Trophoblast cell (in vitro differentiated cells and primary cell): ENCODE measurements around the gene GNB2.

Source experiments
- DNase-seq, 2 donors: peaks; one replicate each; pipeline ENCODE4 v3.0.0-alpha.2; 2016
- H2AFZ ChIP-seq: 2 replicates; pipeline ENCODE4 v1.6.1; 2013; ENCODE audit warnings: low read length, moderate library complexity, mild to moderate bottlenecking; ENCODE audit not compliant: insufficient read depth, poor library complexity
- H2AK5ac ChIP-seq: 2 replicates; pipeline ENCODE4 v1.6.1; 2013; ENCODE audit warnings: mild to moderate bottlenecking, low read length
- H2BK120ac ChIP-seq: 2 replicates; pipeline ENCODE4 v1.6.1; 2013; ENCODE audit warnings: low read length, mild to moderate bottlenecking, moderate library complexity; ENCODE audit not compliant: insufficient read depth, poor library complexity
- H2BK12ac ChIP-seq: 2 replicates; pipeline ENCODE4 v1.6.1; 2013; ENCODE audit warnings: mild to moderate bottlenecking, low read length, moderate library complexity
- H2BK5ac ChIP-seq: 2 replicates; pipeline ENCODE4 v1.6.1; 2013; ENCODE audit warnings: low read length, low read depth, moderate library complexity, mild to moderate bottlenecking; ENCODE audit not compliant: poor library complexity
- H3K14ac ChIP-seq: 2 replicates; pipeline ENCODE4 v1.6.1; 2013; ENCODE audit warnings: mild to moderate bottlenecking, low read length
- H3K18ac ChIP-seq: 2 replicates; pipeline ENCODE4 v1.6.1; 2013; ENCODE audit warnings: mild to moderate bottlenecking, low read length
- H3K23ac ChIP-seq: 2 replicates; pipeline ENCODE4 v1.6.1; 2013; ENCODE audit warnings: low read length
- H3K27ac ChIP-seq: 2 replicates; pipeline ENCODE4 v1.5.1; 2013; ENCODE audit warnings: low read depth, mild to moderate bottlenecking, inconsistent platforms, low read length, moderate library complexity
- H3K27me3 ChIP-seq: 2 replicates; pipeline ENCODE4 v1.6.1; 2013; ENCODE audit warnings: inconsistent platforms, mild to moderate bottlenecking, low read length, moderate library complexity; ENCODE audit not compliant: insufficient read depth
- H3K36me3 ChIP-seq, 2 experiments: 1 replicate in 1 of 2; 2 replicates in 1 of 2; pipeline ENCODE4 v1.6.1; 2013; ENCODE audit warnings: low read length in 2 of 2, mild to moderate bottlenecking in 2 of 2, moderate library complexity in 1 of 2; ENCODE audit not compliant: insufficient read depth in 2 of 2, control insufficient read depth in 1 of 2
- H3K4ac ChIP-seq: 2 replicates; pipeline ENCODE4 v1.6.1; 2013; ENCODE audit warnings: low read depth, mild to moderate bottlenecking, low read length, moderate library complexity
- H3K4me1 ChIP-seq, 2 experiments: 1 replicate in 1 of 2; 2 replicates in 1 of 2; pipeline ENCODE4 v1.6.1; 2013; ENCODE audit warnings: low read length in 2 of 2, mild to moderate bottlenecking in 2 of 2, moderate library complexity in 1 of 2; ENCODE audit not compliant: insufficient read depth in 2 of 2, control insufficient read depth in 1 of 2
- H3K4me2 ChIP-seq: 2 replicates; pipeline ENCODE4 v1.6.1; 2013; ENCODE audit warnings: inconsistent platforms, mild to moderate bottlenecking, low read length, moderate library complexity
- H3K4me3 ChIP-seq: 2 replicates; pipeline ENCODE4 v1.5.1; 2013; ENCODE audit warnings: mild to moderate bottlenecking, low read depth, low read length, inconsistent platforms
- H3K79me1 ChIP-seq: one replicate; pipeline ENCODE4 v1.6.1; 2013; ENCODE audit warnings: low read length
- H3K79me2 ChIP-seq: 2 replicates; pipeline ENCODE4 v1.6.1; 2013; ENCODE audit warnings: low read length, mild to moderate bottlenecking; ENCODE audit not compliant: control insufficient read depth, insufficient read depth, poor library complexity
- H3K9ac ChIP-seq: 2 replicates; pipeline ENCODE4 v1.6.1; 2013; ENCODE audit warnings: mild to moderate bottlenecking, low read length
- H3K9me3 ChIP-seq: 2 replicates; pipeline ENCODE4 v1.6.1; 2013; ENCODE audit warnings: low read depth, mild to moderate bottlenecking, control low read depth, inconsistent platforms, low read length; ENCODE audit not compliant: insufficient read depth
- H4K12ac ChIP-seq: 2 replicates; pipeline ENCODE4 v1.6.1; 2013; ENCODE audit warnings: low read depth, mild to moderate bottlenecking, low read length, moderate library complexity
- H4K8ac ChIP-seq: 2 replicates; pipeline ENCODE4 v1.6.1; 2013; ENCODE audit warnings: low read depth, mild to moderate bottlenecking, low read length, moderate library complexity
- H4K91ac ChIP-seq: one replicate; pipeline ENCODE4 v1.6.1; 2013; ENCODE audit warnings: low read depth, mild to moderate bottlenecking, low read length, moderate library complexity
- WGBS: extraction: QIAGEN DNeasy Blood & Tissue Kit; methylation state at CpG from one replicate; pipeline ENCODE4 v1.1.7; 2013; ENCODE audit warnings: missing lambda C conversion rate; ENCODE audit not compliant: insufficient read length, insufficient coverage; ENCODE audit errors: extremely low coverage; 5-methylcytosine and 5-hydroxymethylcytosine counted together

GNB2 gene

DNA sequence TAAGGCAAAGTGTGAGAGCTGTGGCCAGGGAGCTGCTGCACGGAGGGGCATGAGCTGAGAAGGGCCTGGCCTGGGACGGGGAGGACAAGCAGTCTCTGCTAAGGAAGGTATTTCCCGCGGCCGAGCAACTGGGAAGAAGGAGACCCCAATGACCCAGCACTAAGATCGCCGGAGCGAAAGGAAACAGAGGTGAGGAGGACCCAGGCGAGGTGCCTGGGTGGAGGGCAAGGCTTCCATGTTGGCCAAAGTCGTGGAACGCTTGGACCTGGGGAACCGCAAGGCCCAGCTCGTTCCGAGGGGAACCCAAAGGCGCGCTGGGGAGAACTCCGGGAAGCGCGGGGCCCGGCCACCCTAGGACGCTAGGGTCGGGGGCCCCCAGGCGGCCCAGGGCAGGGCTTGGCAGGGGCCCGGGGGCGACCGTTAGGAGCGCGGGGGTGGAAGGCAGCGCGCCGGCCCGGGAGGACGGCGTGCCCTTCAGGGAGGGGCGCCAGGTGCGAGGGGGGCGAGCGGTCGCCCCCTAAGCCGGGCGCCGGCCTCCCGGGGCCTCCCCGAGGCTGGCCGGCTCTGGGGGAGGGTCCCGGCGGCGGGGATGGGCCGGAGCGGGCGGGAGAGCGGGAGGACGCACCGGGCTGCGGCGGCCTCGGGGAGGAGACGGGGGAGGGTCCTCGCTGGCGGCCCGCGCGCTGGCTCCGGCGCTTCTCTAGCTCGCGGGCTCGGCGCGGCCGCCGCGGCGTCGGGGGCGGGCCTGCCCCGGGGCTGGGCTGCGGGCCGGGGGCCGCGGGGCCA lies 20.0 kb downstream of the GNB2 start:
- WGBS, result no CpG with 5 or more reads among the region's 81 CpGs
- H2BK5ac ChIP-seq, result peak overlapping the region; percentile 55
- peak overlapping the region; percentile 88 for H3K4me2 ChIP-seq
- no peak overlapping the region for H2BK12ac ChIP-seq
- peaks cover 10% of the 10 kb centered on the region for H3K79me1 ChIP-seq
- H3K14ac ChIP-seq, result peak overlapping the region; percentile 66
- peaks cover 23% of the 10 kb centered on the region for H3K79me2 ChIP-seq
- H3K9ac ChIP-seq, result peak overlapping the region; percentile 75
- peak overlapping the region; percentile 83 for H3K4me3 ChIP-seq
- peak overlapping the region; percentile 52 for H4K12ac ChIP-seq
- no peak for DNase-seq
- H3K23ac ChIP-seq, result peak overlapping the region; percentile 1
- peak overlapping the region; percentile 50 for H2AFZ ChIP-seq
- H3K4me1 ChIP-seq, result peaks cover 12 to 14% of the 10 kb centered on the region in 2 experiments
- no peaks in the 10 kb centered on the region for H3K27me3 ChIP-seq
- H3K27ac ChIP-seq, result peak overlapping the region; percentile 29
- H3K18ac ChIP-seq, result peak overlapping the region; percentile 87
- no peaks in the 10 kb centered on the region for H3K9me3 ChIP-seq
- peak overlapping the region; percentile 95 for H3K4ac ChIP-seq
- H4K8ac ChIP-seq, result peak overlapping the region; percentile 86
- peak overlapping the region; percentile 52 for H2AK5ac ChIP-seq
- peaks cover 6 to 9% of the 10 kb centered on the region in 2 experiments for H3K36me3 ChIP-seq
- H2BK120ac ChIP-seq, result peak overlapping the region; percentile 76
- H4K91ac ChIP-seq, result peak overlapping the region; percentile 88

DNA sequence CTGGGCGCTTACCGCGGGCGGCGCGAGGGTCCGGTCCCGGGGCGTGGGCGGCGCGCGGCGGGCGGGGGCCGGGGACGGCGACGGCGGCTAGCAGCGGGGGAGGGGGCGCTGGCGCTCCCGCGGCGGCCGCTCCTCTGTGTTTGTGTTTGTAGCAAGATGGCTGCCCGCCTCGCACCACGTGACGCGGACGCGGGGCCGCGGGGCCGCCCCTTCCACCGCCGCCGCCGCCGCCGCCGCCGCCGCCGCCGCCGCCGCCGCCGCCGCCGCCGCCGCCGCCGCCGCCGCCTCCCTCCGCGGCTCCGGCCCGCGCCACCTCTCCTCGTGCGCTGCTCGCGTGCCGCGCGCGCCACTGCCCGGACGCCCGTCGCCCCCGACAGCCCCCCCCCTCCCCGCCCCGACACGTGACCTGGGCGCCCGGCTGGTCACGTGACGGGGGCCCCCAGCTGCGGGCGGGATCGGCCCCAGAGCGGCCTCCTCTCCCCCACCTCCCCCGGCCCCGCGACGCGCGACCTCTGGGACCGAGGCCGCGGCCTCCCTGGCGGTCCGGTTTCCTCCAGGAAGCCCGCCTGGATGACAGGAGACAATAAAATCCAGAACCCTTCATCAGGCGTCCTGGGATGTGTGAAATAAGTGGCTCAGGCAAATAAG lies 20.7 kb downstream of the GNB2 start, which contains the start of gene GIGYF1:
TSS of gene GIGYF1 (minus strand) at position 153 of the 648 bp plus-strand sequence. CDS start 6,012 bp downstream, outside the sequence.
- Histone ChIP-seq H2BK12ac (peak within 1 kb of the TSS; percentile 47), H3K27me3 (no peaks in the 10 kb centered on the region), H3K4me1 (peaks cover 12 to 14% of the 10 kb centered on the region in 2 experiments), H2BK120ac (peak within 1 kb of the TSS; percentile 76), H3K27ac (peak within 1 kb of the TSS; percentile 29), H3K14ac (peak within 1 kb of the TSS; percentile 66), H2AK5ac (peak within 1 kb of the TSS; percentile 52), H4K91ac (peak within 1 kb of the TSS; percentile 88), H3K4me3 (peak within 1 kb of the TSS; percentile 83), H2AFZ (peak within 1 kb of the TSS; percentile 50), H3K4ac (peak within 1 kb of the TSS; percentile 95), H3K18ac (peak within 1 kb of the TSS; percentile 87), H3K23ac (peak within 1 kb of the TSS; percentile 1), H3K79me2 (peaks cover 23% of the 10 kb centered on the region), H3K9ac (peak within 1 kb of the TSS; percentile 75), H2BK5ac (peak within 1 kb of the TSS; percentile 55), H3K9me3 (no peaks in the 10 kb centered on the region), H4K8ac (peak within 1 kb of the TSS; percentile 88), H3K36me3 (peaks cover under 1 to 6% of the 10 kb centered on the region in 2 experiments), H3K4me2 (peak within 1 kb of the TSS; percentile 88), H4K12ac (peak within 1 kb of the TSS; percentile 65), H3K79me1 (peaks cover 10% of the 10 kb centered on the region)
- DNase-seq, result peak; percentile 42 to 65
- WGBS, result no CpG with 5 or more reads among the region's 102 CpGs

- Histone ChIP-seq H2BK120ac (no peak overlapping the region), H3K79me2 (peaks cover 17% of the 10 kb centered on the region), H2AK5ac (no peak overlapping the region), H3K9ac (no peak overlapping the region), H2BK5ac (no peak overlapping the region), H3K4me1 (peaks cover 12 to 14% of the 10 kb centered on the region in 2 experiments), H3K4me3 (no peak overlapping the region), H3K14ac (no peak overlapping the region), H3K27me3 (no peaks in the 10 kb centered on the region), H3K36me3 (no peaks in the 10 kb centered on the region), H4K12ac (no peak overlapping the region), H3K4ac (no peak overlapping the region), H2AFZ (no peak overlapping the region), H3K18ac (no peak overlapping the region), H4K91ac (no peak overlapping the region), H3K27ac (no peak overlapping the region), H3K79me1 (peaks cover 10% of the 10 kb centered on the region), H2BK12ac (no peak overlapping the region), H3K23ac (no peak overlapping the region), H3K4me2 (no peak overlapping the region), H4K8ac (no peak overlapping the region), H3K9me3 (no peaks in the 10 kb centered on the region)
- no CpG with 5 or more reads among the region's 6 CpGs for WGBS
- DNase-seq, result no peak
These were observed 22.6 kb downstream of the GNB2 start for GRCh38 chr7:100696123-100696521.

DNA sequence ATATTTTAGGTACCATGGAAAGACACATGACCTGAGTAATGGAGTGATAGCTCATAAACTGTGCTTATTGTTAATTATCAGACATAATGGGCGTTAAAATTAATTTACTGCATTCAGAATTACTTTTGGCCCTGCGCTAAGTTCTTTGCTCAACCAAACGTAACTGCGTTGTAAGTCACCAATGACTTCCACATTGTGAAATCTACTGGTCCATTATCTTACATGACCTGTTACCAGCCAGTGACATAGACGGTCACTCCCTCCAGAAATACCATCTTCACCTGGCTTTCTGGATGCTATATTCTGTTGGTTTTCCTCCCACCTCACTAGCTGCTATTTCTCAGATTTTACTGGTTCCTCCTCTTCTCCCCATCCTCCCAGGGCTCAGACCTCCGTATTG lies 25.5 kb downstream of the GNB2 start:
- no peak overlapping the region for H2BK120ac ChIP-seq
- H4K12ac ChIP-seq, result no peak overlapping the region
- peaks cover 4% of the 10 kb centered on the region for H3K79me1 ChIP-seq
- H3K4me1 ChIP-seq, result no peaks in the 10 kb centered on the region
- DNase-seq, result peak in 1 of 2 donors; percentile 61
- H3K79me2 ChIP-seq, result no peaks in the 10 kb centered on the region
- H4K8ac ChIP-seq, result no peak overlapping the region
- no peak overlapping the region for H3K9ac ChIP-seq
- H3K18ac ChIP-seq, result no peak overlapping the region
- no peak overlapping the region for H2BK5ac ChIP-seq
- H4K91ac ChIP-seq, result no peak overlapping the region
- no peak overlapping the region for H3K4me3 ChIP-seq
- no peak overlapping the region for H3K23ac ChIP-seq
- H3K27ac ChIP-seq, result no peak overlapping the region
- H3K14ac ChIP-seq, result no peak overlapping the region
- no peak overlapping the region for H2AFZ ChIP-seq
- no peaks in the 10 kb centered on the region for H3K27me3 ChIP-seq
- no peak overlapping the region for H2AK5ac ChIP-seq
- no peaks in the 10 kb centered on the region for H3K36me3 ChIP-seq
- no peak overlapping the region for H2BK12ac ChIP-seq
- no peak overlapping the region for H3K4me2 ChIP-seq
- H3K4ac ChIP-seq, result no peak overlapping the region
- WGBS, result no CpG with 5 or more reads among the region's 6 CpGs
- H3K9me3 ChIP-seq, result no peaks in the 10 kb centered on the region
